Endothelial cell of umbilical vein (primary cell): ENCODE results near the gene KCNE5. TPM values are rescaled to one million over a fixed set of nuclear protein-coding genes. Genes with fewer than 3 reads are reported as not detected.
"Not testable (repeated sequence)": the region's sequence is repeated elsewhere in the genome, so short reads cannot be mapped to it uniquely, and the experiment has no call there.

ENCODE experiments used
- BruUV-seq: library from RNA; stranded (reverse); fragments of 400-500 nt; replicated peaks from 2 replicates; lab custom pipeline; 2021; lab: Mats Ljungman, UMichigan
- CTCF ChIA-PET: fragments of 300-600, 350-600 bp; sonication (Branson Sonifier 250); formaldehyde crosslinking; loops from one replicate; lab custom pipeline; 2021; ENCODE audit warnings: antibody characterized with exemption, inconsistent platforms; lab: Charles Lee
- POLR2A ChIA-PET: fragments of 300-600, 350-600 bp; sonication (Branson Sonifier 250); formaldehyde crosslinking; loops from one replicate; lab custom pipeline; 2021; ENCODE audit warnings: antibody characterized with exemption, inconsistent platforms; lab: Charles Lee
- DNase-seq: peaks from one replicate; pipeline ENCODE4 v3.0.0-alpha.2; 2011; ENCODE audit warnings: low read depth, low spot score
- FAIRE-seq: peaks from 2 replicates; lab custom pipeline; 2011; peaks lifted over from hg19 to GRCh38; lab: Jason Lieb, UNC
- H2AFZ ChIP-seq: 2 replicates; pipeline ENCODE4 v1.6.0; 2012; ENCODE audit warnings: low read depth, low read length, control low read depth, inconsistent platforms
- H3K27ac ChIP-seq: 2 replicates; pipeline ENCODE4 v1.5.1; 2011; ENCODE audit warnings: low read depth, mild to moderate bottlenecking, control low read depth, low read length, moderate library complexity; ENCODE audit not compliant: insufficient read depth
- H3K27me3 ChIP-seq, 2 experiments: 2 replicates each; pipeline versions ENCODE4 v1.6.0 to v1.6.1; 2011; ENCODE audit warnings: low read length in 2 of 2, mixed read lengths in 1 of 2; ENCODE audit not compliant: control insufficient read depth in 2 of 2, insufficient read depth in 2 of 2
- H3K36me3 ChIP-seq, 2 experiments: 2 replicates in 1 of 2; 3 replicates in 1 of 2; pipeline ENCODE4 v1.5.1; 2011; ENCODE audit warnings: low read length in 2 of 2, mild to moderate bottlenecking in 1 of 2, moderate library complexity in 1 of 2; ENCODE audit not compliant: control insufficient read depth in 2 of 2, insufficient read depth in 2 of 2; ENCODE audit errors: extremely low read depth in 1 of 2
- H3K4me1 ChIP-seq: 3 replicates; pipeline ENCODE4 v1.5.1; 2011; ENCODE audit warnings: mild to moderate bottlenecking, low read length; ENCODE audit not compliant: control insufficient read depth, insufficient read depth; ENCODE audit errors: extremely low read depth
- H3K4me2 ChIP-seq: 2 replicates; pipeline ENCODE4 v1.6.1; 2011; ENCODE audit warnings: low read length, control low read depth, mixed read lengths; ENCODE audit not compliant: insufficient read depth
- H3K4me3 ChIP-seq, 3 experiments: fragments of 200-600 bp in 1 of 3; sonication (generic), shearing (Covaris generic) in 1 of 3; replicated peaks in 1 of 3; 2 replicates each; pipeline ENCODE4 v1.5.1; 2011 to 2016; ENCODE audit warnings: control low read depth in 3 of 3, low read length in 3 of 3, mild to moderate bottlenecking in 2 of 3, inconsistent platforms in 1 of 3, low read depth in 1 of 3, moderate library complexity in 1 of 3; ENCODE audit not compliant: insufficient read depth in 1 of 3
- H3K79me2 ChIP-seq: 2 replicates; pipeline ENCODE4 v1.6.0; 2012; ENCODE audit warnings: low read length, inconsistent platforms; ENCODE audit not compliant: control insufficient read depth, insufficient read depth
- H3K9ac ChIP-seq: replicated peaks from 2 replicates; pipeline ENCODE3; 2011; ENCODE audit warnings: low read length, control low read depth; ENCODE audit not compliant: insufficient read depth; ENCODE audit errors: extremely low read depth
- H3K9me1 ChIP-seq: replicated peaks from 3 replicates; pipeline ENCODE4 v1.6.0; 2011; ENCODE audit warnings: mild to moderate bottlenecking, low read length; ENCODE audit not compliant: control insufficient read depth, insufficient read depth; ENCODE audit errors: extremely low read depth
- H3K9me3 ChIP-seq: replicated peaks from 2 replicates; pipeline ENCODE4 v1.5.1; 2012; ENCODE audit warnings: low read length, inconsistent platforms; ENCODE audit not compliant: control insufficient read depth, insufficient read depth
- H4K20me1 ChIP-seq: replicated peaks from 2 replicates; pipeline ENCODE3; 2011; ENCODE audit warnings: mild to moderate bottlenecking, low read length; ENCODE audit not compliant: control insufficient read depth, insufficient read depth; ENCODE audit errors: extremely low read depth
- EZH2 ChIP-seq: IDR thresholded peaks from 2 replicates; pipeline ENCODE4 v1.6.1; 2012; ENCODE audit warnings: borderline replicate concordance, low read depth, mild to moderate bottlenecking, moderate library complexity, low read length, inconsistent platforms; ENCODE audit not compliant: severe bottlenecking
- FOS ChIP-seq: IDR thresholded peaks from 2 replicates; pipeline ENCODE4 v1.6.1; 2011; ENCODE audit warnings: mild to moderate bottlenecking, low read length, moderate library complexity, borderline replicate concordance; ENCODE audit not compliant: insufficient read depth
- GATA2 ChIP-seq: IDR thresholded peaks from 2 replicates; pipeline ENCODE4 v1.7.0; 2011; ENCODE audit warnings: low read depth, mild to moderate bottlenecking, moderate library complexity, mixed read lengths, low read length; ENCODE audit not compliant: insufficient read length, insufficient read depth
- JUN ChIP-seq: IDR thresholded peaks from 2 replicates; pipeline ENCODE4 v1.6.1; 2011; ENCODE audit warnings: borderline replicate concordance, low read depth; ENCODE audit not compliant: insufficient read length, insufficient read depth
- MYC ChIP-seq: IDR thresholded peaks from one replicate; pipeline ENCODE4 v1.6.1; 2011; ENCODE audit warnings: mild to moderate bottlenecking, low read depth, low read length
- POLR2A ChIP-seq: IDR thresholded peaks from 2 replicates; pipeline ENCODE4 v1.6.1; 2012; ENCODE audit warnings: low read depth, mild to moderate bottlenecking, control low read depth, low read length
- POLR2AphosphoS5 ChIP-seq: IDR thresholded peaks from 2 replicates; pipeline ENCODE4 v1.6.1; 2012; ENCODE audit warnings: low read depth, mild to moderate bottlenecking, control low read depth, low read length, moderate library complexity; ENCODE audit not compliant: insufficient read depth
- dilution Hi-C: fragments of 300-500 bp; cut with MboI; formaldehyde crosslinking; loops from one replicate; pipeline ENCODE4 v1.15.0; 2019; ENCODE audit warnings: low sequenced_read_pairs; ENCODE audit not compliant: extremely low pct_ligation_motif_present
- intact Hi-C: fragments of 100-400 bp; cut with micrococcal nuclease; formaldehyde crosslinking; loops from one replicate; pipeline ENCODE4 v1.10.0; 2022
- polyA plus RNA-seq, 4 experiments: library from polyadenylated mRNA; depleted of rRNA in 3 of 4; stranded (reverse) in 3 of 4; unstranded in 1 of 4; fragments of >200 nt; gene quantifications; 2 replicates each; pipeline versions ENCODE4 v1.2.1 to v1.2.3, GENCODE V29; 2011 to 2012; ENCODE audit warnings: missing spikeins in 1 of 4
- total RNA-seq: library from RNA; stranded (reverse); gene quantifications from 2 replicates; pipeline ENCODE4 v1.2.3, GENCODE V29; 2021
- TF ChIP-seq, protein P1 (sequence below), 2 donors: IDR thresholded peaks; 1 replicate in 1 of 2; 2 replicates in 1 of 2; pipeline ENCODE4 v1.5.1; 2011; ENCODE audit warnings: low read length in 2 of 2, mild to moderate bottlenecking in 2 of 2, moderate library complexity in 2 of 2, control low read depth in 1 of 2, inconsistent platforms in 1 of 2, low read depth in 1 of 2; ENCODE audit not compliant: insufficient read depth in 1 of 2; ENCODE audit errors: extremely low read depth in 1 of 2

Gene KCNE5
- total and polyA plus RNA-seq, 2 donors (not counting 3 experiments of a cell fraction or from before 2014, with no cell fraction given): 0.15 to 0.31 TPM

GRCh38 chrX:109577055-109577454 lies 47.9 kb downstream of the KCNE5 start:
- intact Hi-C loops: no loop called here
- DNase-seq: no peak
- Histone ChIP-seq H3K4me2 (no peak overlapping the region), H3K4me1 (peaks cover 7% of the 10 kb centered on the region), H4K20me1 (no peaks in the 10 kb centered on the region), H3K27me3 (no peaks in the 10 kb centered on the region), H3K4me3 (no peak overlapping the region), H3K79me2 (no peaks in the 10 kb centered on the region), H3K9me3 (no peaks in the 10 kb centered on the region), H3K36me3 (no peaks in the 10 kb centered on the region), H3K9me1 (no peaks in the 10 kb centered on the region), H3K9ac (no peak overlapping the region), H3K27ac (no peak overlapping the region), H2AFZ (no peak overlapping the region)
- no peak for FAIRE-seq
- dilution Hi-C loops: no loop called here
- TF ChIP-seq MYC: no peak
- no peak for TF ChIP-seq FOS
- no peak for TF ChIP-seq POLR2A
- no peak for TF ChIP-seq POLR2AphosphoS5
- TF ChIP-seq EZH2: no peak
- TF ChIP-seq JUN: no peak
- TF ChIP-seq, protein P1, sequence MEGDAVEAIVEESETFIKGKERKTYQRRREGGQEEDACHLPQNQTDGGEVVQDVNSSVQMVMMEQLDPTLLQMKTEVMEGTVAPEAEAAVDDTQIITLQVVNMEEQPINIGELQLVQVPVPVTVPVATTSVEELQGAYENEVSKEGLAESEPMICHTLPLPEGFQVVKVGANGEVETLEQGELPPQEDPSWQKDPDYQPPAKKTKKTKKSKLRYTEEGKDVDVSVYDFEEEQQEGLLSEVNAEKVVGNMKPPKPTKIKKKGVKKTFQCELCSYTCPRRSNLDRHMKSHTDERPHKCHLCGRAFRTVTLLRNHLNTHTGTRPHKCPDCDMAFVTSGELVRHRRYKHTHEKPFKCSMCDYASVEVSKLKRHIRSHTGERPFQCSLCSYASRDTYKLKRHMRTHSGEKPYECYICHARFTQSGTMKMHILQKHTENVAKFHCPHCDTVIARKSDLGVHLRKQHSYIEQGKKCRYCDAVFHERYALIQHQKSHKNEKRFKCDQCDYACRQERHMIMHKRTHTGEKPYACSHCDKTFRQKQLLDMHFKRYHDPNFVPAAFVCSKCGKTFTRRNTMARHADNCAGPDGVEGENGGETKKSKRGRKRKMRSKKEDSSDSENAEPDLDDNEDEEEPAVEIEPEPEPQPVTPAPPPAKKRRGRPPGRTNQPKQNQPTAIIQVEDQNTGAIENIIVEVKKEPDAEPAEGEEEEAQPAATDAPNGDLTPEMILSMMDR (IDR thresholded peaks at IDR 0.05; ENCODE audit: extremely low read depth in 1 of 2, insufficient read depth in 1 of 2, low read depth in 1 of 2, low read length in 2 of 2): no peak
- TF ChIP-seq GATA2: no peak
- POLR2A ChIA-PET: no interaction called here
- BruUV-seq: no TSS peak
- CTCF ChIA-PET: no interaction called here

GRCh38 chrX:109576083-109576482 lies 48.9 kb downstream of the KCNE5 start:
- H3K27me3 ChIP-seq, FAIRE-seq, dilution Hi-C loops, H3K4me3 ChIP-seq, H3K79me2 ChIP-seq, H2AFZ ChIP-seq, CTCF ChIA-PET, POLR2A ChIA-PET, H3K9me1 ChIP-seq, H3K4me1 ChIP-seq, intact Hi-C loops, H4K20me1 ChIP-seq, H3K27ac ChIP-seq, H3K9me3 ChIP-seq, DNase-seq, H3K4me2 ChIP-seq, H3K9ac ChIP-seq, H3K36me3 ChIP-seq, BruUV-seq: not testable (repeated sequence)
